Thyroid gland (tissue), 4 donors: ENCODE data around the gene SHANK2. TPM values are rescaled to one million over a fixed set of nuclear protein-coding genes. Genes with fewer than 3 reads are reported as not detected.

Experiments used
- DNase-seq, 2 donors: peaks; one replicate each; pipeline ENCODE4 v3.0.0-alpha.2; 2019
- H3K27ac ChIP-seq, 3 donors: fragments of 200-600 bp; sonication (generic); 1 replicate in 2 of 3; 2 replicates in 1 of 3; pipeline ENCODE4 v1.5.1; 2016 to 2019; ENCODE audit warnings: mild to moderate bottlenecking in 1 of 3, moderate library complexity in 1 of 3
- H3K27me3 ChIP-seq: fragments of 200-600 bp; sonication (generic); one replicate; pipeline ENCODE4 v1.5.1; 2019
- H3K36me3 ChIP-seq, 2 donors: fragments of 200-600 bp; sonication (generic); one replicate each; pipeline ENCODE4 v1.5.1; 2016 to 2019
- H3K4me1 ChIP-seq, 2 donors: fragments of 200-600 bp; sonication (generic); one replicate each; pipeline ENCODE4 v1.5.1; 2017 to 2019
- H3K4me3 ChIP-seq, 3 donors: fragments of 200-600 bp; sonication (generic); replicated peaks in 1 of 3; 1 replicate in 2 of 3; 2 replicates in 1 of 3; pipeline ENCODE4 v1.5.1; 2016; ENCODE audit warnings: mild to moderate bottlenecking in 1 of 3
- H3K9me3 ChIP-seq: fragments of 200-600 bp; sonication (generic); one replicate; pipeline ENCODE4 v1.5.1; 2017
- POLR2A ChIP-seq, 2 donors: fragments of 450-650 bp; IDR thresholded peaks; one replicate each; pipeline ENCODE4 v1.6.1; 2017; ENCODE audit warnings: antibody characterized with exemption in 2 of 2, mild to moderate bottlenecking in 2 of 2, moderate library complexity in 1 of 2
- WGBS, 2 donors: methylation state at CpG; one replicate each; pipeline ENCODE4 v1.1.5; 2017; 5-methylcytosine and 5-hydroxymethylcytosine counted together
- intact Hi-C: fragments of 100-400 bp; cut with DNase I; formaldehyde crosslinking; loops from one replicate; pipeline ENCODE4 v1.15.1; 2023
- total RNA-seq, 4 donors: library from RNA; depleted of rRNA; stranded (reverse); fragments of >200 nt; gene quantifications; one replicate each; pipeline ENCODE4 v1.2.3, GENCODE V29; 2016
- TF ChIP-seq, protein P1 (sequence below), 6 experiments: fragments of 200-600 bp in 3 of 6; fragments of 450-650 bp in 3 of 6; sonication (generic) in 3 of 6; IDR thresholded peaks; one replicate each; pipeline ENCODE4 v1.5.1; 2016 to 2019; ENCODE audit warnings: antibody characterized with exemption in 6 of 6, mild to moderate bottlenecking in 2 of 6, inconsistent platforms in 1 of 6, moderate library complexity in 1 of 6

Gene SHANK2
- total RNA-seq, 4 donors from 2014 or later = 55.6 to 126 (median 90.8) TPM

GRCh38 chr11:71222318-71223080 lies 29.9 kb downstream of the SHANK2 start:
- WGBS, 2 donors = 79 to 94% methylated on average over 18 to 22 of the region's 22 CpGs
- no peak for TF ChIP-seq POLR2A (IDR thresholded peaks at IDR 0.05)
- TF ChIP-seq, protein P1, sequence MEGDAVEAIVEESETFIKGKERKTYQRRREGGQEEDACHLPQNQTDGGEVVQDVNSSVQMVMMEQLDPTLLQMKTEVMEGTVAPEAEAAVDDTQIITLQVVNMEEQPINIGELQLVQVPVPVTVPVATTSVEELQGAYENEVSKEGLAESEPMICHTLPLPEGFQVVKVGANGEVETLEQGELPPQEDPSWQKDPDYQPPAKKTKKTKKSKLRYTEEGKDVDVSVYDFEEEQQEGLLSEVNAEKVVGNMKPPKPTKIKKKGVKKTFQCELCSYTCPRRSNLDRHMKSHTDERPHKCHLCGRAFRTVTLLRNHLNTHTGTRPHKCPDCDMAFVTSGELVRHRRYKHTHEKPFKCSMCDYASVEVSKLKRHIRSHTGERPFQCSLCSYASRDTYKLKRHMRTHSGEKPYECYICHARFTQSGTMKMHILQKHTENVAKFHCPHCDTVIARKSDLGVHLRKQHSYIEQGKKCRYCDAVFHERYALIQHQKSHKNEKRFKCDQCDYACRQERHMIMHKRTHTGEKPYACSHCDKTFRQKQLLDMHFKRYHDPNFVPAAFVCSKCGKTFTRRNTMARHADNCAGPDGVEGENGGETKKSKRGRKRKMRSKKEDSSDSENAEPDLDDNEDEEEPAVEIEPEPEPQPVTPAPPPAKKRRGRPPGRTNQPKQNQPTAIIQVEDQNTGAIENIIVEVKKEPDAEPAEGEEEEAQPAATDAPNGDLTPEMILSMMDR (IDR thresholded peaks at IDR 0.05) = no peak
- Histone ChIP-seq H3K4me3 (no peak overlapping the region), H3K27me3 (no peaks in the 10 kb centered on the region), H3K4me1 (peaks cover 10 to 11% of the 10 kb centered on the region in 2 donors), H3K27ac (no peak overlapping the region), H3K36me3 (no peaks in the 10 kb centered on the region), H3K9me3 (no peaks in the 10 kb centered on the region)
- no peak for DNase-seq
- intact Hi-C loops = no loop called here

GRCh38 chr11:71221821-71222220 lies 30.6 kb downstream of the SHANK2 start:
- 94% methylated on average over 7 to 8 of the region's 10 CpGs for WGBS, 2 donors

DNA sequence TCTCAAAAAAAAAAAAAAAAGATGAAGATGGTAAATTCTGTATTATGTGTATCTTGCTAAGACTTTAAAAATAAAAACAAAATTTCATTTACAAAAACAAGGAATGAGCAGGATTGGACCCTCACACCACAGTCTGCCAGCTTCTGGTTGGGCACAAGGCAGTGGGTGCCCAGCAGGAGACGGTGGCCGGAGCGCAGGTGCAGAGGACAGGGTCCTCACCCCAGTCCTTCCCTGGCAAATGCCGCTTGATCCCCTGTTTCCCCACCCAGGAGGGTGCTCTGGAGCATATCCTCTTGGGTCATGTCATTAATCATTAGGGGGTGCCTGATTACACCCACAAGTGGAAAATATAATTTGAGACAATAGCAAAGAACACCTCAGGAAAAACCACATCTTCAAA lies 31.2 kb downstream of the SHANK2 start:
- H3K27me3 ChIP-seq = no peaks in the 10 kb centered on the region
- H3K27ac ChIP-seq = no peak overlapping the region
- TF ChIP-seq, protein P1 (IDR thresholded peaks at IDR 0.05) = no peak
- no peak for TF ChIP-seq POLR2A (IDR thresholded peaks at IDR 0.05)
- H3K9me3 ChIP-seq = no peaks in the 10 kb centered on the region
- WGBS, 2 donors = 95 to 98% methylated on average over 4 of the region's 4 CpGs
- DNase-seq = no peak
- no peaks in the 10 kb centered on the region for H3K36me3 ChIP-seq
- intact Hi-C loops = no loop called here
- peaks cover 14 to 16% of the 10 kb centered on the region in 2 donors for H3K4me1 ChIP-seq
- H3K4me3 ChIP-seq = no peak overlapping the region

More at GRCh38 chr11:71221821-71222220, 30.6 kb downstream of the SHANK2 start:
- no peaks in the 10 kb centered on the region for H3K36me3 ChIP-seq
- intact Hi-C loops = no loop called here
- peaks cover 14 to 16% of the 10 kb centered on the region in 2 donors for H3K4me1 ChIP-seq
- no peaks in the 10 kb centered on the region for H3K27me3 ChIP-seq
- TF ChIP-seq, protein P1 (IDR thresholded peaks at IDR 0.05) = no peak
- TF ChIP-seq POLR2A (IDR thresholded peaks at IDR 0.05) = no peak
- no peak for DNase-seq
- H3K9me3 ChIP-seq = no peaks in the 10 kb centered on the region
- no peak overlapping the region for H3K4me3 ChIP-seq
- H3K27ac ChIP-seq = no peak overlapping the region

- DNase-seq = no peak
- TF ChIP-seq, protein P1 (IDR thresholded peaks at IDR 0.05) = no peak
- no peak for TF ChIP-seq POLR2A (IDR thresholded peaks at IDR 0.05)
- Histone ChIP-seq H3K36me3 (no peaks in the 10 kb centered on the region), H3K4me3 (no peak overlapping the region), H3K4me1 (peaks cover 16 to 18% of the 10 kb centered on the region in 2 donors), H3K27ac (no peak overlapping the region), H3K9me3 (no peaks in the 10 kb centered on the region), H3K27me3 (no peaks in the 10 kb centered on the region)
- WGBS, 2 donors = 93 to 94% methylated on average over 10 of the region's 10 CpGs
- intact Hi-C loops = no loop called here
Measured at GRCh38 chr11:71218789-71219499, 33.4 kb downstream of the SHANK2 start.
